SK-MEL-5 (cell line): ENCODE results near the gene TRAPPC3L. TPM values are rescaled to one million over a fixed set of nuclear protein-coding genes. Genes with fewer than 3 reads are reported as not detected.

ENCODE experiments used
- DNase-seq: peaks from one replicate; pipeline ENCODE4 v3.0.0-alpha.2; 2016; ENCODE audit warnings: low read depth, low spot score
- in situ Hi-C: cut with HindIII; loops from 2 replicates; pipeline ENCODE4 v1.10.0; 2016; ENCODE audit warnings: low sequenced_read_pairs, high pct_unique_total_duplicates, low pct_unique_long_range_greater_than_20kb
- total RNA-seq: library from RNA; depleted of rRNA; stranded (reverse); fragments of >200 nt; shearing (Covaris generic); gene quantifications from 2 replicates; pipeline ENCODE4 v1.2.3, GENCODE V29; 2014

Gene TRAPPC3L
- total RNA-seq, 1 experiment from 2014 or later: not detected

DNA sequence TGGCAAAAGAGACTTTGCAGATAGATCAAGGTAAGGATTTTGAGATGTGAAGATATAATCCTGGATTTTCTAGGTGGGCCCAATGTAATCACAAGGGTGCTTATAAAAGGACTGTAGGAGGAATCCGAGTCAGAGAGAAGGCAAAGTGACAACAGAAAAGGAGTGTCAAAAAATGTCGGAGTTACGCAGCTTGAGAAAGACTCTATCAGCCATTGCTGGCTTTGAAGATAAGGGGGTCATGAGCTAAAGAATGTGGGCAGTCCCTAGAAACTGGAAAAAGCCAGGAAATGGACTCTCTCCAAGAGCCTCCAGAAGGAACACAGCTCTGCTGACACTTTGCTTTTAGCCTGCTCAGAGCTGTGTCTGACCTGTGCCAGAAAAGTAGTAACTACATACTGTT, 17.1 kb upstream of the TRAPPC3L start:
- no peak for DNase-seq
- in situ Hi-C loops: no loop called here

DNA sequence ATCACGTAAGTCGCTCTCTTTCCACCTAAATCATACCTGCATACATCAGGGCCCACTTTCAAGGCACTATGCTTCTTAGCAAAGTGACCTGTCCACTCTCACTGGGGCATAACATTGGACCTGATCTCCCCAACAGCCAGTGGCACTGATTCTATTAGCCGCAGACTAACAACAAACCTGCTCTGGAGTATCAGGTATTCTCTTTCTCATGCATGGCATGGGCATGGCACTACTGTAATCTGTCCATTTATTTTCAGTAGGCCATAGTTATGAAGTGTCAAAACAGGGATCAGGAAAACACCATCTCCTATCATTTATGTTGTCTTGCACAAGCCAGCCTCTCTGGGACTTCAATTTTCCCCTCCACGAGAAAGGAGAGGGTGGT, 16.5 kb upstream of the TRAPPC3L start:
- in situ Hi-C loops: no loop called here

GRCh38 chr6:116561377-116562018, 16.0 kb upstream of the TRAPPC3L start:
- in situ Hi-C loops: no loop called here
- DNase-seq: peak; percentile 74

More for the DNA sequence above, 16.5 kb upstream of the TRAPPC3L start:
- no peak for DNase-seq

DNA sequence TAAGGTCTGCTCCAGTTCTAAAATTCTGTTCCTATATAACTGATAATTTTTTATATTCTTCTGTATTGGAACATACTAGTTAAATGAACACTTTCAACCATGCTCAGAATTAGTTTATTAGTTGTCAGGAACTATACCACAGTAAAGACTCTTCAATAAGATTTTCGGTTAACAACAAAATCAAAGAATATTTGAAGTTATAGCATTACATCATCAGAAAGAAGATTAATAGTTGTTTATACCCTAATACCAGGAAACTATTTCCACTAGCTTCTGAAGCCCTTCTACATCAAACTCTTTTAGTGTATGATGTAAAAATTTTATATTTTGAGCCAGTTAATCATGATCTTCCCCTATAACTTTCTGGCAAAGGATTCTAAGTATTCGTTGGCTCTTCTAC, 14.6 kb upstream of the TRAPPC3L start:
- no peak for DNase-seq
- in situ Hi-C loops: no loop called here

GRCh38 chr6:116557893-116558292, 12.4 kb upstream of the TRAPPC3L start:
- DNase-seq: peak; percentile 90
- in situ Hi-C loops: no loop called here

DNA sequence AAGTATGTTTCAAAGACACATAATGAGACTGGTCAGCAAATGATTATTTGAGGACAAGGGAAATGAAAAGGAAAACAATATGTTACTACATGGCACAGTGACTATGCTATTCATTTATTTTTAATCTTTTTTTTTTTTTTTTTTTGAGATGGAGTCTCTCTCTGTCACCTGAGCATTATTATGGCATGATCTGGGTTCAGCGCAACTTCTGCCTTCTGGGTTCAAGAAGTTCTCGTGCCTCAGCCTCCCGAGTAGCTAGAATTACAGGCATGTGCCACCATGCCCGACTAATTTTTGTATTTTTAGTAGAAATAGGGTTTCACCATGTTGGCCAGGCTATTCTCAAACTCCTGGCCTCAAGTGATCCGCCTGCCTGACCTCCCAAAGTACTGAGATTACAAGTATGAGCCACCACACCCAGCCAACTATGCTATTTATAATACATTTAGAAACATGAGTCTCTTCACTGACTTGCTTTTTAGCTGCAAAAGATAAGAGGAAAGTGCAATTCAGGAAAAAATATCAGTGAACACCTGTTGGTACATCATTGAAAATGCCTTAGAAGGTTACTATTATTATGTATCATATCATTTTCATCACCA, 11.4 kb upstream of the TRAPPC3L start:
- DNase-seq: no peak
- in situ Hi-C loops: no loop called here

DNA sequence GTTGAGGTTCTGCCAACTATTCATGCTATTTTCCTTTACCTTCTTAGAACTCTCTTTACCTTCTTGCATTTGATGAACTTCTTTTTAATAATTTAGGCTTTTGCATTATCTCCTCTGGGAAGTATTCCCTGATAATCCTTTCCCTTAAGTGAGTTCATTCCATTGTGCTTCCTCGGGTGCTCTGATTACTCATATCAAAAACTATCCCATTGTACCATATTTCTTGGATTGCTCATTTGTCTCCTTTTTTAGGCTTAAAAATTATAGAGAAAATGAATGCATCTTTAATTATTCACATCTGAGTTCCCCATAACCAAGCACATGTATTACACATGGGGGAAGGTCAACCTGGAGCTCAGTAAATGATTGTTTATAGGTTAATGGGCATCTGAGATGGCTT, 10.6 kb upstream of the TRAPPC3L start:
- in situ Hi-C loops: no loop called here
- no peak for DNase-seq

DNA sequence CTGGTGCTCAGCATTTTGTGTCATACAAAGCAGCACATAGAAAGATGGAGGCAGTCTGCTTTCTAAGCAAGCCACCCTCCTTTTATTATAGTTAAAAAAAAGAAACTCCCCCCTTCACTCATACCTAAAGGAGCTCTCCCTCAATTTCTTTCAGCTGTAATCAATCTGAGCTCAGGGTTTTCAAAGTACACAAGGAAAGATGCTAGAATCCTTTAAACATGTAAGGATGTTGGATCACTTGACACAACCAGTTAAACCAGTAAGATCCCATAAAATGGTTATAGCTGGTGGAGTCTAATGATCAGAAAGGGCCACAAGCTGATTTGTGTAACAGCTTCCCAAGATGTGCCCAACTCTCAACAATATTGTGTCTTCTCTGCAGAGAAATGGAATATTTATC, 8.0 kb upstream of the TRAPPC3L start, which contains the start of gene CALHM4:
TSS of gene CALHM4 (plus strand) at position 301 of the 400 bp plus-strand sequence. CDS start at position 344, 43 bp downstream.
- DNase-seq: no peak
- in situ Hi-C loops: no loop called here

DNA sequence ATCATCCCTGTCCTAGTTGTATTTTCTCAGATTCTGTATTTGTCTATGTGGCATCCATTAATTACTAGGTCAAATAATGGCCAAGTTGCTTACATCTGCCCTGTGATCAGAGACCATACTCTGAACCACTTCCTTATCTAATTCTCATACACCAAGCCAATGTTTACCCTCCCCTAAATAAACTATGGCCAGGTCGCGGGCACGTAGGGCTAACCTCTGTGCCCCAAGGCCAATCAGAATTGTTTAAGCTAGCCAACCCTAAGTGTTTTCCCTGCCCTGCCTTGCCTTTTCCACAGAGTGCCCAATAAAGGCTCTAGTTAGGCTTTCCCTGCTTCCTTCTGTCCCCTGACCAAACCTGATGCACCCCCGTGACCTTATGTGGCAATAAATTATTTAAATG, 5.3 kb upstream of the TRAPPC3L start:
- in situ Hi-C loops: no loop called here
- no peak for DNase-seq

- no peak for DNase-seq
- in situ Hi-C loops: no loop called here
Observed at GRCh38 chr6:116547358-116547757, 1.9 kb upstream of the TRAPPC3L start.

- in situ Hi-C loops: no loop called here
- DNase-seq: no peak
Observed at GRCh38 chr6:116543149-116543548, 2.3 kb downstream of the TRAPPC3L start.

- DNase-seq: no peak
- in situ Hi-C loops: no loop called here
Observed at GRCh38 chr6:116542426-116542825, 3.1 kb downstream of the TRAPPC3L start.

- in situ Hi-C loops: no loop called here
- peak; percentile 79 for DNase-seq
Observed at GRCh38 chr6:116536216-116536621, 9.3 kb downstream of the TRAPPC3L start.

GRCh38 chr6:116535109-116535508, 10.4 kb downstream of the TRAPPC3L start:
- in situ Hi-C loops: no loop called here
- no peak for DNase-seq

DNA sequence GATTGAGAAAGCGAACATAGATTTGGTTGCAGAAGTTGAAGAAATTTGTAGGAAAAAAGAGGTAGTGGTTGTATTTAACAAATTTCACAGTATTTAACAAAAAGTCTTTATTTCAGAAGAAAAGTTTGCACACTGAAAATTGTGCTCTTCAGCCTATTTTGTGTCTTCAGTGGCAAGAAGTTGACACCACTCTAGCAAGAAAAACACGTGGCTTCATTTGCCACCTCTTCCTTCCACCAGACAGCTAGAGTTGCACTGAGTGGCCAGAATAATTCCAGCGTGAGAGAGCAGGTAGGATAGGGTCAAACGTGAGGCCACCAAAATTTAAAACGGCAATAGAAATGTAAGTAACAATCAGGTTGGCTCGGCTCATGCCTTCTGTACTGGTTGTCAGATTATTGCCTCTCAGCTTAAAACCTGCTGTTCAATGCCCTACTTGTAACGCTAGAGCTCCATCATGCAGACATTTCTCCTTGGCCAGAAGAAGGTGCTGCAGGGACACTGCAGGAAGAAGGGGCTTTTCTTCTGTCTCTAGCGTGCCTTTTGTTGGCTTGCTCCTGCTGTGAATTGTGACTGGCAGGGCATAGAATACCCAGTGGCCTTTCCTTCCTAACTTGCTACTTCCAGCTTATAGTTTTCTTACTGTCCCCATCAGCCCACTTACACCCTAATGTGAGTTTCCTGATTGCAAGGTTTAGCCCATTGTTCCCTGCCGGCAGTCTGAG, 12.1 kb downstream of the TRAPPC3L start:
- peak; percentile 51 for DNase-seq
- in situ Hi-C loops: no loop called here

GRCh38 chr6:116531675-116532570, 13.6 kb downstream of the TRAPPC3L start:
- in situ Hi-C loops: no loop called here

GRCh38 chr6:116530436-116530835, 15.0 kb downstream of the TRAPPC3L start:
- DNase-seq: no peak
- in situ Hi-C loops: no loop called here

More at GRCh38 chr6:116531675-116532570, 13.6 kb downstream of the TRAPPC3L start:
- DNase-seq: peak; percentile 78
